K562 (cell line): ENCODE data around the gene ARL6IP4. TPM values are rescaled to one million over a fixed set of nuclear protein-coding genes. Genes with fewer than 3 reads are reported as not detected.

ENCODE experiments used
- AFF1 ChIP-seq, 2 experiments: fragments of 450-650 bp; IDR thresholded peaks; 2 replicates each; pipeline ENCODE4 v1.6.1; 2018; ENCODE audit warnings: mild to moderate bottlenecking in 2 of 2, low read depth in 1 of 2; ENCODE audit not compliant: partially characterized antibody in 2 of 2
- CTBP1 ChIP-seq: fragments of 450-650 bp; IDR thresholded peaks from 2 replicates; pipeline ENCODE4 v1.6.1; 2016; ENCODE audit warnings: borderline replicate concordance
- DMBX1 ChIP-seq: fragments of 250-450 bp; sonication (Bioruptor Pico); IDR thresholded peaks from 2 replicates; pipeline ENCODE4 v1.8.0; 2022; ENCODE audit warnings: inconsistent platforms, mild to moderate bottlenecking, moderate library complexity, borderline replicate concordance
- DPF2 ChIP-seq: fragments of 450-650 bp; IDR thresholded peaks from 2 replicates; pipeline ENCODE4 v1.6.1; 2016
- MYC ChIP-seq, 2 experiments: fragments of 250-450 bp in 1 of 2; sonication (Bioruptor Pico) in 1 of 2; IDR thresholded peaks; 2 replicates each; pipeline versions ENCODE4 v1.5.1 to v1.6.1; 2012 to 2021; ENCODE audit warnings: low read depth in 2 of 2, borderline replicate concordance in 1 of 2, improper control_type of control experiment in 1 of 2, low read length in 1 of 2, mild to moderate bottlenecking in 1 of 2, moderate library complexity in 1 of 2
- NCOR1 ChIP-seq: fragments of 450-650 bp; IDR thresholded peaks from 2 replicates; pipeline ENCODE4 v1.6.1; 2016; ENCODE audit warnings: mild to moderate bottlenecking, moderate library complexity
- SAFB2 ChIP-seq: fragments of 200-400 bp; formaldehyde crosslinking; IDR thresholded peaks from 2 replicates; pipeline ENCODE4 v1.6.1; 2018; ENCODE audit warnings: borderline replicate concordance, low read length, low read depth, moderate library complexity; ENCODE audit not compliant: severe bottlenecking
- SREBF2 ChIP-seq: sonication (generic); formaldehyde crosslinking; IDR thresholded peaks from 2 replicates; pipeline ENCODE4 v1.4.0; 2020; ENCODE audit warnings: mild to moderate bottlenecking, missing genetic modification reagents
- TCF3 ChIP-seq: sonication (generic); formaldehyde crosslinking; IDR thresholded peaks from 2 replicates; pipeline ENCODE4 v1.4.0; 2020; ENCODE audit warnings: mild to moderate bottlenecking, missing genetic modification reagents
- TRIM28 ChIP-seq: fragments of 450-650 bp; IDR thresholded peaks from 2 replicates; pipeline ENCODE4 v1.6.1; 2017
- ZNF282 ChIP-seq: sonication (generic); formaldehyde crosslinking; IDR thresholded peaks from 2 replicates; pipeline ENCODE4 v1.8.1; 2023; ENCODE audit warnings: missing genetic modification reagents
- ZNF592 ChIP-seq: fragments of 450-650 bp; IDR thresholded peaks from 2 replicates; pipeline ENCODE4 v1.6.1; 2017; ENCODE audit warnings: antibody characterized with exemption, mild to moderate bottlenecking
- polyA plus RNA-seq, 8 experiments: library from polyadenylated mRNA; depleted of rRNA in 4 of 8; stranded (reverse) in 5 of 8; unstranded in 3 of 8; fragments of >200 nt; fragmentation: Nextera tagmentation in 2 of 8; fragmentation: Illumina TruSeq in 1 of 8; extraction: Ambion mirVana in 2 of 8; extraction: Trizol in 1 of 8; gene quantifications; 2 replicates each; pipeline versions ENCODE4 v1.2.1 to v1.2.3, GENCODE V29; 2011 to 2014; ENCODE audit warnings: inconsistent platforms in 1 of 8, missing spikeins in 1 of 8
- total RNA-seq, 7 experiments: library from RNA; depleted of rRNA in 6 of 7; stranded (reverse); fragments of >200 nt in 6 of 7; fragmentation: Illumina TruSeq in 2 of 7; extraction: Trizol in 2 of 7; gene quantifications; 2 replicates each; pipeline versions ENCODE4 v1.2.1 to v1.2.3, GENCODE V29; 2011 to 2021; ENCODE audit warnings: low replicate concordance in 1 of 7
- TF ChIP-seq, protein P1 (sequence below), 2 experiments: fragments of 450-650 bp; conservative IDR thresholded peaks; 2 replicates each; pipeline ENCODE4 v1.6.1; 2017; ENCODE audit warnings: mild to moderate bottlenecking in 2 of 2, moderate library complexity in 2 of 2
- TF ChIP-seq, protein P2 (sequence below): fragments of 200-800 bp; sonication (Bioruptor generic); IDR thresholded peaks from 2 replicates; pipeline ENCODE4 v1.6.1; 2017; ENCODE audit warnings: missing genetic modification characterization, missing compliant biosample characterization

ARL6IP4 gene
- total and polyA plus RNA-seq, 9 of the 15 experiments (the other 6 are each of a cell fraction or from before 2014, with no cell fraction given) = 2.4 to 255 (median 151) TPM

- TF ChIP-seq ZNF282 (CRISPR knock-in tag) (no peak), DPF2 (peak; percentile 72), DMBX1 (no peak), MYC (IDR thresholded peaks at IDR 0.05; ENCODE audit: low read depth, low read length) (peak; percentile 41; the same call in 1 of the 2 replicates), MYC (CRISPR knock-in tag; IDR thresholded peaks at IDR 0.05; ENCODE audit: borderline replicate concordance, low read depth) (no peak), TRIM28 (no peak), SAFB2 (no peak), SREBF2 (CRISPR knock-in tag) (no peak), ZNF592 (0 out of 2 replicates have a peak, but pooled peaks have one; percentile 47), NCOR1 (peak; percentile 67; the same call in 1 of the 2 replicates), CTBP1 (peak; percentile 42; the same call in 1 of the 2 replicates), AFF1 (IDR thresholded peaks at IDR 0.05; ENCODE audit: low read depth in 1 of 2, partially characterized antibody in 2 of 2) (peak in 1 of 2 experiments; percentile 73), TCF3 (CRISPR knock-in tag) (peak; percentile 64)
- TF ChIP-seq, protein P1, sequence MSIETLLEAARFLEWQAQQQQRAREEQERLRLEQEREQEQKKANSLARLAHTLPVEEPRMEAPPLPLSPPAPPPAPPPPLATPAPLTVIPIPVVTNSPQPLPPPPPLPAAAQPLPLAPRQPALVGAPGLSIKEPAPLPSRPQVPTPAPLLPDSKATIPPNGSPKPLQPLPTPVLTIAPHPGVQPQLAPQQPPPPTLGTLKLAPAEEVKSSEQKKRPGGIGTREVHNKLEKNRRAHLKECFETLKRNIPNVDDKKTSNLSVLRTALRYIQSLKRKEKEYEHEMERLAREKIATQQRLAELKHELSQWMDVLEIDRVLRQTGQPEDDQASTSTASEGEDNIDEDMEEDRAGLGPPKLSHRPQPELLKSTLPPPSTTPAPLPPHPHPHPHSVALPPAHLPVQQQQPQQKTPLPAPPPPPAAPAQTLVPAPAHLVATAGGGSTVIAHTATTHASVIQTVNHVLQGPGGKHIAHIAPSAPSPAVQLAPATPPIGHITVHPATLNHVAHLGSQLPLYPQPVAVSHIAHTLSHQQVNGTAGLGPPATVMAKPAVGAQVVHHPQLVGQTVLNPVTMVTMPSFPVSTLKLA (conservative IDR thresholded peaks at IDR 0.05) = peak in 1 of 2 experiments; percentile 51; a peak in 1 of 4 replicates
- TF ChIP-seq, protein P2, sequence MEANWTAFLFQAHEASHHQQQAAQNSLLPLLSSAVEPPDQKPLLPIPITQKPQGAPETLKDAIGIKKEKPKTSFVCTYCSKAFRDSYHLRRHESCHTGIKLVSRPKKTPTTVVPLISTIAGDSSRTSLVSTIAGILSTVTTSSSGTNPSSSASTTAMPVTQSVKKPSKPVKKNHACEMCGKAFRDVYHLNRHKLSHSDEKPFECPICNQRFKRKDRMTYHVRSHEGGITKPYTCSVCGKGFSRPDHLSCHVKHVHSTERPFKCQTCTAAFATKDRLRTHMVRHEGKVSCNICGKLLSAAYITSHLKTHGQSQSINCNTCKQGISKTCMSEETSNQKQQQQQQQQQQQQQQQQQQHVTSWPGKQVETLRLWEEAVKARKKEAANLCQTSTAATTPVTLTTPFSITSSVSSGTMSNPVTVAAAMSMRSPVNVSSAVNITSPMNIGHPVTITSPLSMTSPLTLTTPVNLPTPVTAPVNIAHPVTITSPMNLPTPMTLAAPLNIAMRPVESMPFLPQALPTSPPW (CRISPR knock-in tag) = 0 out of 2 replicates have a peak, but pooled peaks have one; percentile 10
These were observed 15.8 kb upstream of the ARL6IP4 start (continued) for GRCh38 chr12:122964439-122965257.
